GM18499 (cell line): ENCODE data around the gene EPB41L2.

Source experiments
- ATAC-seq: cut with Tn5 transposase; IDR thresholded peaks from one replicate; pipeline ENCODE4 v1.9.1; 2021; ENCODE audit warnings: moderate number of reproducible peaks; ENCODE audit not compliant: insufficient read depth, unreplicated experiment

Gene EPB41L2

GRCh38 chr6:130982135-130982534, 80.9 kb downstream of the EPB41L2 start:
- no peak for ATAC-seq

- no peak for ATAC-seq
Measured at GRCh38 chr6:130981409-130981808, 81.6 kb downstream of the EPB41L2 start.

GRCh38 chr6:130980310-130981032, 82.6 kb downstream of the EPB41L2 start:
- ATAC-seq: no peak

GRCh38 chr6:130978660-130979396, 84.2 kb downstream of the EPB41L2 start:
- ATAC-seq: no peak

GRCh38 chr6:130978180-130978579, 84.9 kb downstream of the EPB41L2 start:
- no peak for ATAC-seq

- ATAC-seq: no peak
Measured at GRCh38 chr6:130975325-130975724, 87.7 kb downstream of the EPB41L2 start.

GRCh38 chr6:130973521-130974277, 89.3 kb downstream of the EPB41L2 start:
- no peak for ATAC-seq

GRCh38 chr6:130971504-130971903, 91.5 kb downstream of the EPB41L2 start:
- no peak for ATAC-seq

- no peak for ATAC-seq
Measured at GRCh38 chr6:130970839-130971410, 92.1 kb downstream of the EPB41L2 start.

GRCh38 chr6:130969791-130970491, 93.1 kb downstream of the EPB41L2 start:
- no peak for ATAC-seq

- no peak for ATAC-seq
Measured at GRCh38 chr6:130969166-130969565, 93.9 kb downstream of the EPB41L2 start.

GRCh38 chr6:130968476-130968875, 94.6 kb downstream of the EPB41L2 start:
- ATAC-seq: no peak

GRCh38 chr6:130967502-130968445, 95.3 kb downstream of the EPB41L2 start:
- no peak for ATAC-seq

- ATAC-seq: no peak
Measured at GRCh38 chr6:130966344-130966980, 96.6 kb downstream of the EPB41L2 start.

GRCh38 chr6:130965656-130966055, 97.4 kb downstream of the EPB41L2 start:
- ATAC-seq: no peak

- no peak for ATAC-seq
Measured at GRCh38 chr6:130964808-130965604, 98.0 kb downstream of the EPB41L2 start.

- no peak for ATAC-seq
Measured at GRCh38 chr6:130964289-130964688, 98.8 kb downstream of the EPB41L2 start.

- ATAC-seq: no peak
Measured at GRCh38 chr6:130962966-130963365, 100.1 kb downstream of the EPB41L2 start.
